DOHH2 (cell line): ENCODE measurements around the gene NOP16.

Source experiments
- H3F3A ChIP-seq: fragments of 200-600 bp; sonication (generic), shearing (Covaris generic); 2 replicates; pipeline ENCODE4 v1.6.0; 2016; ENCODE audit warnings: antibody characterized with exemption, mild to moderate bottlenecking; ENCODE audit not compliant: control insufficient read depth, insufficient read depth
- H3K27ac ChIP-seq: fragments of 200-600 bp; sonication (generic); 2 replicates; pipeline ENCODE4 v1.5.1; 2014; ENCODE audit warnings: low read depth, mild to moderate bottlenecking, low read length, moderate library complexity
- H3K27me3 ChIP-seq: fragments of 200-600 bp; sonication (generic); 2 replicates; pipeline ENCODE4 v1.6.1; 2014; ENCODE audit warnings: mild to moderate bottlenecking, low read length, mixed read lengths; ENCODE audit not compliant: control insufficient read depth
- H3K36me3 ChIP-seq: fragments of 200-600 bp; sonication (generic); 2 replicates; pipeline ENCODE4 v1.6.1; 2014; ENCODE audit warnings: mild to moderate bottlenecking, low read length, moderate library complexity, mixed read lengths; ENCODE audit not compliant: control insufficient read depth
- H3K4me1 ChIP-seq: fragments of 200-600 bp; sonication (generic); 2 replicates; pipeline ENCODE4 v1.6.1; 2014; ENCODE audit warnings: mild to moderate bottlenecking, low read length, mixed read lengths; ENCODE audit not compliant: control insufficient read depth
- H3K4me2 ChIP-seq: fragments of 200-600 bp; sonication (generic); 2 replicates; pipeline ENCODE4 v1.6.0; 2014; ENCODE audit warnings: mild to moderate bottlenecking, low read length, moderate library complexity
- H3K4me3 ChIP-seq: fragments of 200-600 bp; sonication (generic); 2 replicates; pipeline ENCODE4 v1.5.1; 2014; ENCODE audit warnings: mild to moderate bottlenecking, low read length, mixed read lengths
- H3K79me2 ChIP-seq: fragments of 200-600 bp; sonication (generic); 2 replicates; pipeline ENCODE4 v1.6.1; 2014; ENCODE audit warnings: mild to moderate bottlenecking, low read length, mixed read lengths; ENCODE audit not compliant: control insufficient read depth
- H3K9me2 ChIP-seq: fragments of 200-600 bp; sonication (generic); replicated peaks from 2 replicates; pipeline ENCODE4 v1.6.1; 2014; ENCODE audit warnings: mild to moderate bottlenecking, low read length, mixed read lengths; ENCODE audit not compliant: control insufficient read depth
- H3K9me3 ChIP-seq: fragments of 200-600 bp; sonication (generic); 2 replicates; pipeline ENCODE4 v1.6.1; 2014; ENCODE audit warnings: antibody characterized with exemption, low read length, mixed read lengths; ENCODE audit not compliant: control insufficient read depth, insufficient read depth
- H4K20me1 ChIP-seq: fragments of 200-600 bp; sonication (generic); 2 replicates; pipeline ENCODE4 v1.6.0; 2014; ENCODE audit warnings: low read depth, mild to moderate bottlenecking, antibody characterized with exemption, low read length, moderate library complexity; ENCODE audit not compliant: control insufficient read depth, insufficient read depth
- EZH2phosphoT487 ChIP-seq: fragments of 200-600 bp; sonication (generic); IDR thresholded peaks from 2 replicates; pipeline ENCODE4 v1.6.1; 2017; ENCODE audit warnings: borderline replicate concordance, mild to moderate bottlenecking, antibody characterized with exemption, low read length, moderate library complexity, mixed read lengths
- TF ChIP-seq, protein P1 (sequence below): fragments of 200-600 bp; sonication (generic); IDR thresholded peaks from one replicate; pipeline ENCODE4 v1.5.1; 2014; ENCODE audit warnings: antibody characterized with exemption, mild to moderate bottlenecking, low read depth, low read length; ENCODE audit not compliant: poor library complexity, severe bottlenecking

Gene NOP16

DNA sequence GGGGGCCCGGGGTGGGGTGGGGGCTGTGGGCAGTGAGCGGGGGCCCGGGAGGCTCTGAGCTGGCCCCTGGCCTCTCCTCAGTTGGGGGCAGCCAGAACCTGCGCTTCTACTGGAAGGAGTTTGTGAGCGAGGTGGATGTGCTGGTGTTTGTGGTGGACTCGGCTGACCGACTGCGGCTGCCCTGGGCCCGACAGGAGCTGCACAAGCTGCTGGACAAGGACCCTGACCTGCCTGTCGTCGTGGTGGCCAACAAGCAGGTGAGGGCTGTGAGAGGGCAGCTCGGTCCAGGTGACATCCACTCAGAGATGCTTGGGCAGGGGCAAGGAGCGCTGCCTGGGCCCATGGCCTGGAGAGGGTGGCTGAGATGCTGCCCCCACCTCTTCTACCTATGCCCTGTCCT, 19.7 kb downstream of the NOP16 start:
- Histone ChIP-seq H4K20me1 (no peaks in the 10 kb centered on the region), H3F3A (no peaks in the 10 kb centered on the region), H3K79me2 (no peaks in the 10 kb centered on the region), H3K4me3 (no peak overlapping the region), H3K4me2 (no peak overlapping the region), H3K36me3 (no peaks in the 10 kb centered on the region), H3K4me1 (peaks cover 21% of the 10 kb centered on the region), H3K27me3 (0 out of 2 replicates have a peak, but pooled peaks cover 3% of the 10 kb centered on the region), H3K9me2 (no peaks in the 10 kb centered on the region), H3K27ac (no peak overlapping the region), H3K9me3 (no peaks in the 10 kb centered on the region)
- no peak for TF ChIP-seq EZH2phosphoT487
- TF ChIP-seq, protein P1, sequence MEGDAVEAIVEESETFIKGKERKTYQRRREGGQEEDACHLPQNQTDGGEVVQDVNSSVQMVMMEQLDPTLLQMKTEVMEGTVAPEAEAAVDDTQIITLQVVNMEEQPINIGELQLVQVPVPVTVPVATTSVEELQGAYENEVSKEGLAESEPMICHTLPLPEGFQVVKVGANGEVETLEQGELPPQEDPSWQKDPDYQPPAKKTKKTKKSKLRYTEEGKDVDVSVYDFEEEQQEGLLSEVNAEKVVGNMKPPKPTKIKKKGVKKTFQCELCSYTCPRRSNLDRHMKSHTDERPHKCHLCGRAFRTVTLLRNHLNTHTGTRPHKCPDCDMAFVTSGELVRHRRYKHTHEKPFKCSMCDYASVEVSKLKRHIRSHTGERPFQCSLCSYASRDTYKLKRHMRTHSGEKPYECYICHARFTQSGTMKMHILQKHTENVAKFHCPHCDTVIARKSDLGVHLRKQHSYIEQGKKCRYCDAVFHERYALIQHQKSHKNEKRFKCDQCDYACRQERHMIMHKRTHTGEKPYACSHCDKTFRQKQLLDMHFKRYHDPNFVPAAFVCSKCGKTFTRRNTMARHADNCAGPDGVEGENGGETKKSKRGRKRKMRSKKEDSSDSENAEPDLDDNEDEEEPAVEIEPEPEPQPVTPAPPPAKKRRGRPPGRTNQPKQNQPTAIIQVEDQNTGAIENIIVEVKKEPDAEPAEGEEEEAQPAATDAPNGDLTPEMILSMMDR = no peak

DNA sequence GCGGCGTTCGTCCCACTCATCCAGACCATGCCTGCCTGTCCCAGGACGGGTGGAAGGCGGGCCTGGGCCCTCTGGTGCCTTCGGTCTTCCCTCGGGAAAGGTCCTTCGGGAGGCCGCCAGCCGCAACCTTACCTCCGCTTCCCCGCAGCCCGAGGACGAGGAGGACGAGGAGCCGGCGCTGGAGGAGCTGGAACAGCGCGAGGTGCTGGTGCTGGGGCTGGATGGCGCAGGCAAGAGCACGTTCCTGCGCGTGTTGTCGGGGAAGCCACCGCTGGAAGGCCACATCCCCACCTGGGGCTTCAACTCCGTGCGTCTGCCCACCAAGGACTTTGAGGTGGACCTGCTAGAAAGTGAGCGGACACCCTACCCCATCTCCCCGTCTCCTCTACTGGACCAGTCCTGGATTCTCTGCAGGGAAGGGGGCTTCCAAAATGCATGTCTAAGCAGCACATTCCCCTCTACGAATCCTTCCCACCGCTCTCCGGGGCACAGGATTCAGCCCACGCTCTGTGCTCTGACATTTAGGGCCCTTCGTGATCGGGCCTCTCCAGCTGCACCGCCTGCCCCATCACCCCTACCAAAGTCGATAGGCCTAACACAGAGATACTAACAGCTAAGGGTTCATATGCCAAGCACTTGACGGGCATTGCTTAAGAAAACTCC, 22.0 kb downstream of the NOP16 start:
- no peak overlapping the region for H3K27ac ChIP-seq
- H3K9me2 ChIP-seq = no peaks in the 10 kb centered on the region
- H3K27me3 ChIP-seq = 0 out of 2 replicates have a peak, but pooled peaks cover 3% of the 10 kb centered on the region
- peak overlapping the region; percentile 92 for H3K4me2 ChIP-seq
- H3K36me3 ChIP-seq = no peaks in the 10 kb centered on the region
- peaks cover 2% of the 10 kb centered on the region for H3K79me2 ChIP-seq
- H3K9me3 ChIP-seq = no peaks in the 10 kb centered on the region
- no peak for TF ChIP-seq EZH2phosphoT487
- TF ChIP-seq, protein P1 = no peak
- H3K4me3 ChIP-seq = peak overlapping the region; percentile 88
- H4K20me1 ChIP-seq = no peaks in the 10 kb centered on the region
- H3F3A ChIP-seq = peaks cover 9% of the 10 kb centered on the region
- peaks cover 26% of the 10 kb centered on the region for H3K4me1 ChIP-seq

DNA sequence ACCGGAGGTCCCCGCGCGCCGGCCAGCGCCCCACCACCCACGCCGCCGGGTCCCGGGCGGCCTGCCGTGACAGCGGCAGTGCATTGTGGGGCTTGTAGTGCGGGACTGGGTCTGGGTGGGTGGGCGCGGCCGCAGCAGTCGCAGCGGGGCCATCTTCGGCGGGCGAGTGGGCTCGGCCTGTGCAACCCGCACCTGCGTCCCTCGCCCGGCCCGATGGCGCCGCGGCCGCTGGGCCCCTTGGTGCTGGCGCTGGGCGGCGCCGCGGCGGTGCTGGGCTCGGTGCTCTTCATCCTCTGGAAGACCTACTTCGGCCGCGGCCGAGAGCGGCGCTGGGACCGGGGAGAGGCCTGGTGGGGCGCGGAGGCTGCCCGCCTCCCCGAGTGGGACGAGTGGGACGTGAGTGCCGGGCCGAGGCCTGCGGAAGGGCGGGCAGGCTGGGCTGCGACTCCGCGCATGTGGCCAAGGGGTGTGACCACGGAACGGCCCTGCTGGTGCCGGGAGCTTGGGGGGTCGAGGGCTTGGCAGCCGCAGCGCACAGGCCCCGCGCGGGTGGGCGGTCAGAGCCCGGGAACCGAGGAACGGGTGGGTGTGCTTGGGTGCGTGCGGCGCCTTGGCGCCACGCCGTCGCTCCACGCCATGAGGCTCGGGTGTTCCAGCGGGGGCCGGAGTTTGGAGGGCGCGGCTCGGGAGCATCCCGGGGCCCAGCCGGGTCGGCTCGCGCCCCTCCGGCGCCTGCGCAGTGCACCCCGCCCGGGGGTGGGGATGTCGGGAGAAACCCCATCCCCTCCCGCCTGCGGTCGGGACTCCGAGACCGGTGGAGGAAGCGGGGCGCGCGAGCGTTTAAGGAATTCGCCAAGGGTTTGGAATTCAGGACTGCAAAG, 22.8 kb downstream of the NOP16 start, which contains the start of gene ARL10:
Gene ARL10, plus strand, starts transcription at position 137 of the 881 bp plus-strand sequence. Its CDS starts 77 bp downstream, at position 214.
- H3K4me3 ChIP-seq = peak within 1 kb of the TSS; percentile 88
- H3F3A ChIP-seq = peaks cover 9% of the 10 kb centered on the region
- H3K36me3 ChIP-seq = 0 out of 2 replicates have a peak, but pooled peaks cover 3% of the 10 kb centered on the region
- peaks cover 26% of the 10 kb centered on the region for H3K4me1 ChIP-seq
- 0 out of 2 replicates have a peak, but pooled peaks cover 3% of the 10 kb centered on the region for H3K27me3 ChIP-seq
- H4K20me1 ChIP-seq = no peaks in the 10 kb centered on the region
- no peak within 1 kb of the TSS for H3K27ac ChIP-seq
- TF ChIP-seq EZH2phosphoT487 = no peak
- TF ChIP-seq, protein P1 = no peak
- peak within 1 kb of the TSS; percentile 92 for H3K4me2 ChIP-seq
- H3K9me2 ChIP-seq = no peaks in the 10 kb centered on the region
- peaks cover 10% of the 10 kb centered on the region for H3K79me2 ChIP-seq
- no peaks in the 10 kb centered on the region for H3K9me3 ChIP-seq
